Astrocyte (in vitro differentiated cells and primary cell): ENCODE results near the gene CABLES2. TPM values are rescaled to one million over a fixed set of nuclear protein-coding genes. Genes with fewer than 3 reads are reported as not detected.
A peak's percentile ranks its signal among the peaks of the same experiment; 100 is the strongest.

Experiments
- DNase-seq: peaks from one replicate; pipeline ENCODE4 v3.0.0-alpha.2; 2010; ENCODE audit warnings: low read depth
- FAIRE-seq: peaks from 2 replicates; lab custom pipeline; 2011; peaks lifted over from hg19 to GRCh38; lab: Jason Lieb, UNC
- H2AFZ ChIP-seq: 2 replicates; pipeline ENCODE4 v1.6.0; 2012; ENCODE audit warnings: low read depth, low read length, inconsistent platforms
- H3K27ac ChIP-seq: 2 replicates; pipeline ENCODE4 v1.5.1; 2011; ENCODE audit warnings: low read depth, low read length, inconsistent platforms
- H3K27me3 ChIP-seq: 2 replicates; pipeline ENCODE4 v1.6.0; 2011; ENCODE audit warnings: low read length, inconsistent platforms; ENCODE audit not compliant: insufficient read depth
- H3K36me3 ChIP-seq: 2 replicates; pipeline ENCODE4 v1.5.1; 2011; ENCODE audit warnings: low read length, inconsistent platforms; ENCODE audit not compliant: insufficient read depth
- H3K4me1 ChIP-seq: 2 replicates; pipeline ENCODE4 v1.5.1; 2011; ENCODE audit warnings: low read length, inconsistent platforms; ENCODE audit not compliant: insufficient read depth
- H3K4me2 ChIP-seq: 2 replicates; pipeline ENCODE4 v1.6.0; 2012; ENCODE audit warnings: low read length, inconsistent platforms
- H3K4me3 ChIP-seq: 2 replicates; pipeline ENCODE4 v1.5.1; 2011; ENCODE audit warnings: low read depth, mild to moderate bottlenecking, low read length, inconsistent platforms; ENCODE audit not compliant: insufficient read depth
- H3K79me2 ChIP-seq: 2 replicates; pipeline ENCODE4 v1.6.0; 2012; ENCODE audit warnings: mild to moderate bottlenecking, low read length, inconsistent platforms; ENCODE audit not compliant: insufficient read depth
- H3K9ac ChIP-seq: 2 replicates; pipeline ENCODE4 v1.6.0; 2012; ENCODE audit warnings: mild to moderate bottlenecking, low read length, inconsistent platforms
- H3K9me3 ChIP-seq: 2 replicates; pipeline ENCODE4 v1.5.1; 2012; ENCODE audit warnings: low read depth, mild to moderate bottlenecking, low read length, inconsistent platforms; ENCODE audit not compliant: insufficient read depth
- H4K20me1 ChIP-seq: 2 replicates; pipeline ENCODE4 v1.6.0; 2012; ENCODE audit warnings: low read length, inconsistent platforms; ENCODE audit not compliant: insufficient read depth
- H3K27ac Mint-ChIP-seq: one replicate; pipeline ENCODE4 v1.8.0; 2021; ENCODE audit warnings: mild to moderate bottlenecking, mixed read lengths; ENCODE audit not compliant: unreplicated experiment
- H3K27me3 Mint-ChIP-seq: one replicate; pipeline ENCODE4 v1.8.0; 2021; ENCODE audit warnings: low read depth, mixed read lengths; ENCODE audit not compliant: unreplicated experiment
- H3K36me3 Mint-ChIP-seq: one replicate; pipeline ENCODE4 v1.8.0; 2021; ENCODE audit warnings: low read depth, mixed read lengths; ENCODE audit not compliant: unreplicated experiment
- H3K4me1 Mint-ChIP-seq: one replicate; pipeline ENCODE4 v1.8.0; 2021; ENCODE audit warnings: low read depth, mixed read lengths; ENCODE audit not compliant: unreplicated experiment
- H3K4me3 Mint-ChIP-seq: one replicate; pipeline ENCODE4 v1.8.0; 2021; ENCODE audit warnings: mild to moderate bottlenecking, moderate library complexity, mixed read lengths; ENCODE audit not compliant: unreplicated experiment
- H3K9me3 Mint-ChIP-seq: one replicate; pipeline ENCODE4 v1.8.0; 2021; ENCODE audit warnings: mild to moderate bottlenecking, mixed read lengths; ENCODE audit not compliant: unreplicated experiment
- EZH2 ChIP-seq: IDR thresholded peaks from 2 replicates; pipeline ENCODE4 v1.6.1; 2012; ENCODE audit warnings: mild to moderate bottlenecking, low read length, inconsistent platforms; ENCODE audit not compliant: insufficient read depth
- total RNA-seq: library from RNA; stranded (reverse); gene quantifications from 2 replicates; pipeline ENCODE4 v1.2.1, GENCODE V29; 2021
- TF ChIP-seq, protein P1 (sequence below): IDR thresholded peaks from 2 replicates; pipeline ENCODE4 v1.5.1; 2011; ENCODE audit warnings: low read depth, mild to moderate bottlenecking, inconsistent platforms, low read length, moderate library complexity; ENCODE audit not compliant: insufficient read depth

The CABLES2 gene
- total RNA-seq, 1 donor from 2014 or later, result 4.4 TPM

DNA sequence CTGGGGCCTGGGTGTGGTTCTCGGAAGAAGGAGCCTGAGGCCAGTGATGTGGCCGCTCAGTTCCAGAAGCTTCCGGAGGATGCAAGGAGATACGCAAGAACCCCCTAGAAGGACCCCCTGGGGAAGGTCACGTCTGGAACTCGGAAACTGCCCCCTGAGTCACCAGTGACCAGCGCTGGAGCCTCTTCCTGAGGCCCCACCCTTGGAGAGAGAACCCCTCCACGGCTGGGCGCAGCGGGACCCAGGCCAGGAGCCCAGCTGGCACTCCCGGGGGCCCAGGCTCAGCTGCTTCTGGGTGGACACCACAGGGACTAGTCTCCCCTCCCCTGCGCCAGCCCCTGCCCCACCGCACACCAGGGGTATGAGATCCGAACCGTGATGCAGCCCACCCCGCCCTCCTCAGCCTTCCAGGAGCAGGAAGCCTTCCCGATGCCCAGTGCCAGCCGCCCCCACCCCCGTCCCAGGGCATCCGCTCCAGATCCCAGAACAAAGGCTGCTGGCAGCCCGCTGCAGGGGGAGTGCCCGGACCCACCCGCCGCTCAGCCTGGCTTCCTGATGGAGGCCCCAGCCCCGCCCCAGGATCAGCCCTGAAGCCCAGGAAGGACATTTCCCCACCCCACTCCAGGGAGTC, 47.5 kb downstream of the CABLES2 start:
- peak overlapping the region; percentile 26 for H2AFZ ChIP-seq
- no peaks in the 10 kb centered on the region for H3K9me3 Mint-ChIP-seq
- no peak overlapping the region for H3K4me3 Mint-ChIP-seq
- TF ChIP-seq, protein P1, sequence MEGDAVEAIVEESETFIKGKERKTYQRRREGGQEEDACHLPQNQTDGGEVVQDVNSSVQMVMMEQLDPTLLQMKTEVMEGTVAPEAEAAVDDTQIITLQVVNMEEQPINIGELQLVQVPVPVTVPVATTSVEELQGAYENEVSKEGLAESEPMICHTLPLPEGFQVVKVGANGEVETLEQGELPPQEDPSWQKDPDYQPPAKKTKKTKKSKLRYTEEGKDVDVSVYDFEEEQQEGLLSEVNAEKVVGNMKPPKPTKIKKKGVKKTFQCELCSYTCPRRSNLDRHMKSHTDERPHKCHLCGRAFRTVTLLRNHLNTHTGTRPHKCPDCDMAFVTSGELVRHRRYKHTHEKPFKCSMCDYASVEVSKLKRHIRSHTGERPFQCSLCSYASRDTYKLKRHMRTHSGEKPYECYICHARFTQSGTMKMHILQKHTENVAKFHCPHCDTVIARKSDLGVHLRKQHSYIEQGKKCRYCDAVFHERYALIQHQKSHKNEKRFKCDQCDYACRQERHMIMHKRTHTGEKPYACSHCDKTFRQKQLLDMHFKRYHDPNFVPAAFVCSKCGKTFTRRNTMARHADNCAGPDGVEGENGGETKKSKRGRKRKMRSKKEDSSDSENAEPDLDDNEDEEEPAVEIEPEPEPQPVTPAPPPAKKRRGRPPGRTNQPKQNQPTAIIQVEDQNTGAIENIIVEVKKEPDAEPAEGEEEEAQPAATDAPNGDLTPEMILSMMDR, result no peak
- no peak for TF ChIP-seq EZH2
- DNase-seq, result peak; percentile 45
- H3K4me2 ChIP-seq, result peak overlapping the region; percentile 65
- no peaks in the 10 kb centered on the region for H3K9me3 ChIP-seq
- peaks cover 6% of the 10 kb centered on the region for H3K79me2 ChIP-seq
- peaks cover 63% of the 10 kb centered on the region for H3K4me1 ChIP-seq
- no peaks in the 10 kb centered on the region for H3K36me3 Mint-ChIP-seq
- no peak overlapping the region for H3K27ac Mint-ChIP-seq
- no peaks in the 10 kb centered on the region for H3K36me3 ChIP-seq
- no peak for FAIRE-seq
- no peaks in the 10 kb centered on the region for H3K27me3 Mint-ChIP-seq
- H3K27me3 ChIP-seq, result no peaks in the 10 kb centered on the region
- peaks cover 7% of the 10 kb centered on the region for H3K4me1 Mint-ChIP-seq
- no peak overlapping the region for H3K27ac ChIP-seq
- no peak overlapping the region for H3K4me3 ChIP-seq
- peak overlapping the region; percentile 18 for H3K9ac ChIP-seq
- H4K20me1 ChIP-seq, result peaks cover 24% of the 10 kb centered on the region

GRCh38 chr20:62359043-62359490, 48.0 kb downstream of the CABLES2 start:
- H3K4me2 ChIP-seq, result peak overlapping the region; percentile 65

More at GRCh38 chr20:62359043-62359490, 48.0 kb downstream of the CABLES2 start:
- TF ChIP-seq EZH2, result no peak
- TF ChIP-seq, protein P1, result no peak
- H3K27ac ChIP-seq, result no peak overlapping the region
- H3K79me2 ChIP-seq, result peaks cover 5% of the 10 kb centered on the region
- Mint-ChIP-seq H3K27ac (no peak overlapping the region), H3K4me3 (no peak overlapping the region), H3K9me3 (no peaks in the 10 kb centered on the region), H3K27me3 (no peaks in the 10 kb centered on the region), H3K4me1 (peaks cover 8% of the 10 kb centered on the region), H3K36me3 (no peaks in the 10 kb centered on the region)
- no peak overlapping the region for H3K4me3 ChIP-seq
- H2AFZ ChIP-seq, result peak overlapping the region; percentile 26
- FAIRE-seq (no peak), DNase-seq (no peak)
- H3K4me1 ChIP-seq, result peaks cover 57% of the 10 kb centered on the region
- H3K27me3 ChIP-seq, result no peaks in the 10 kb centered on the region
- peak overlapping the region; percentile 18 for H3K9ac ChIP-seq
- H3K9me3 ChIP-seq, result no peaks in the 10 kb centered on the region
- peaks cover 19% of the 10 kb centered on the region for H4K20me1 ChIP-seq
- H3K36me3 ChIP-seq, result no peaks in the 10 kb centered on the region
